GM12872 (cell line): ENCODE data around the gene ADAMTSL4.

Experiments
- TF ChIP-seq, protein P1 (sequence below): IDR thresholded peaks from 3 replicates; pipeline ENCODE4 v1.5.1; 2011; ENCODE audit warnings: low read depth, mild to moderate bottlenecking, low read length, moderate library complexity; ENCODE audit not compliant: insufficient read depth

Gene ADAMTSL4

DNA sequence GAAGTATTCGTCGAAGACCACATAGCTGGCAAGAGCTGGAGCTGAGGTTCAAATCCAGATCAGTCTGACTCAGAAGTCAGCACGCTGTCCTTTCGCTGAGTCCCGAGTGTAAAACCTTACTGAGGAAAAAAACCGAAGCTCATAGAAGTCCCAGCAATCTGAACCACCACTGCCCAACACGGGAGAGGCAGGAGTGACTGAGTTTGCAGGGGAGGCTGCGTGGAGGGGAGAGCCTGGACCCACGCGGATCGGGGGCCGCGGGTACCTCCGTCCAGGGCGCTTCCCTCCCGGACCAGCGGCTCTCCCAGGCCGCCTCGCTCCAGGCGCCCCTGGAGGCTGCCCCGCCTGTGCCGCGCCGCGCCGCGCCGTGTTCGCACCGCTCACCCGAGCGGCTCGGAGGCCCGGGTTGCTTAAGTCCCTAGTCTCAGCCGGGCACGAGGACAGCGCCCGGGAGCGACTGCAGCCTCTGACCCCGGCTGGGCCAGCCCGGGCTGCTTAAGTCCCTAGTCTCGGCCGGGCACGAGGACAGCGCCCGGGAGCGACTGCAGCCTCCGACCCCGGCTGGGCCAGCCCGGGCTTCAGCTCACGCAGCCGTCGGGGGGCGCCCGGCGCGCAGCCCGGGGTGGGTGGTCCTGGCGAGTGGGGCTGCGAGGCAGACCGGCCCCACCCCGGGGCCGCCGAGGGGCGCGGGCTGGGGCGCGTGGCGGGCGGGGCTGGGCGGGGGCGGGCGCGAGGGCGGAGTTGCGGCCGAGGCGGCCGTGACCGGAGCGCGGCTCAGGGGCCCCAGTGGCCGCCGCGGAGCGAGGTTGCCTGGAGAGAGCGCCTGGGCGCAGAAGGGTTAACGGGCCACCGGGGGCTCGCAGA, at the start of gene ADAMTSL4:
Gene ADAMTSL4, plus strand, starts transcription at position 777 of the 864 bp plus-strand sequence. CDS start 2,881 bp downstream, outside the sequence.
- TF ChIP-seq, protein P1, sequence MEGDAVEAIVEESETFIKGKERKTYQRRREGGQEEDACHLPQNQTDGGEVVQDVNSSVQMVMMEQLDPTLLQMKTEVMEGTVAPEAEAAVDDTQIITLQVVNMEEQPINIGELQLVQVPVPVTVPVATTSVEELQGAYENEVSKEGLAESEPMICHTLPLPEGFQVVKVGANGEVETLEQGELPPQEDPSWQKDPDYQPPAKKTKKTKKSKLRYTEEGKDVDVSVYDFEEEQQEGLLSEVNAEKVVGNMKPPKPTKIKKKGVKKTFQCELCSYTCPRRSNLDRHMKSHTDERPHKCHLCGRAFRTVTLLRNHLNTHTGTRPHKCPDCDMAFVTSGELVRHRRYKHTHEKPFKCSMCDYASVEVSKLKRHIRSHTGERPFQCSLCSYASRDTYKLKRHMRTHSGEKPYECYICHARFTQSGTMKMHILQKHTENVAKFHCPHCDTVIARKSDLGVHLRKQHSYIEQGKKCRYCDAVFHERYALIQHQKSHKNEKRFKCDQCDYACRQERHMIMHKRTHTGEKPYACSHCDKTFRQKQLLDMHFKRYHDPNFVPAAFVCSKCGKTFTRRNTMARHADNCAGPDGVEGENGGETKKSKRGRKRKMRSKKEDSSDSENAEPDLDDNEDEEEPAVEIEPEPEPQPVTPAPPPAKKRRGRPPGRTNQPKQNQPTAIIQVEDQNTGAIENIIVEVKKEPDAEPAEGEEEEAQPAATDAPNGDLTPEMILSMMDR, result no peak

DNA sequence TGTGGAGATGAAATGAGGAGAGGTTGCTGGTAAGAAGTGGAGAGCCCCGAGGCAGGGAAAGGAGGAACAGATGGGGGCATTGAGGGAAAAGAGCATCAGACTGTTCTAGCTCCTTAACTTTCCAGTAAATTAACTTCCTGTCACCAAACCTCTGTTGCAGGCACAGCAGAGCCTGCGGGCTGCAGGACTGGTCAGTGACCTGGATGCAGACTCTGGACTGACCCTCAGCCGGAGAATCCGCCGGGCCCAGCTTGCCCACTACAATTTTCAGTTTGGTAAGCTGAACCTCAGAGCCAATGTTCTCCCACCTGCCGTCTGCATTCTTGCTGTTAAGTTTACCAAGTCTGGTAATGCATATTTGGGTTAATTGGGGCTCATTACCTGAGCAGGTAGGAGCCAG, 43.8 kb upstream of the ADAMTSL4 start:
- TF ChIP-seq, protein P1, result no peak

DNA sequence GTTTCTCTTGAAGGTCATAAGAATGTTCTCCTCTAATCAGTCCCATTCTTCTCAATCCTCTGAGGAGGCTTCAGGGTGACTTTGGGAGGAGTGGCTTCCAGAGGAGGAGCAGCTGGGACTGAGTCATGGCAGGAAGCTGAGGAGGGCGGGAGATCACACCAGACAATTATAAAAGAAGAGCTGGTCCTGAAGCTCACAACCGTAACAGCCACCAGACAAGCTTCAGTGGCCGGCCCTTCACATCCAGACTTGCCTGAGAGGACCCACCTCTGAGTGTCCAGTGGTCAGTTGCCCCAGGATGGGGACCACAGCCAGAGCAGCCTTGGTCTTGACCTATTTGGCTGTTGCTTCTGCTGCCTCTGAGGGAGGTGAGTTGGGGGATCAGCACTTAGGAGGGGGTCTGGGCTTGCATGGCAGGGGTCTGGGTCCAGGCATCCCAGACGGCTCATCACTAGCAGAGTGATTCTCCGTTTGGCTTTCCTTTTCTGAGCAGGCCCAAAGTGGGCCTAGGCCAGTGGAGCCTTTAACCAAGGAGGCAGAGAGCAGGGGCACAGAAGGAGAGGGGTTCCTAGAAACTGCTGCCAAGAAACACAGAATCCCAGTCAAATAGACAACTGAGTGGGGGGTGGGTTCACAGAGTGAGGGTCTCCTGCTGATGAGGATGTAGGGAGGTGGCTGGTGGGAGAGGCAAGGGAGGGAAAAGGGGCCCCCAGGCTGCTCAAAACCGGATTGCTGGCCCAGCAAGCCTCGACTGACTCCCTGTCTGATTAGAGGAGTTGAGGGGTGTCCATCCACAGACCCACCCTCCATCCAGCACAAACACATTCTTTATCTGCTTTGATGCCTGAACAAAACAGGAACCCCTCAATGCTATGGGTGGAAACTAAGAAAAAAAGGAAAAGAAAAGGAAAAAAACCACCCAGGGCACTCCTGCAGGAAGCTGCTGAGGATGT, 41.0 kb upstream of the ADAMTSL4 start, which contains the start of gene ECM1:
Gene ECM1, plus strand, starts transcription at position 198 of the 953 bp plus-strand sequence. Its CDS starts 101 bp downstream, at position 299.
- TF ChIP-seq, protein P1, result no peak

DNA sequence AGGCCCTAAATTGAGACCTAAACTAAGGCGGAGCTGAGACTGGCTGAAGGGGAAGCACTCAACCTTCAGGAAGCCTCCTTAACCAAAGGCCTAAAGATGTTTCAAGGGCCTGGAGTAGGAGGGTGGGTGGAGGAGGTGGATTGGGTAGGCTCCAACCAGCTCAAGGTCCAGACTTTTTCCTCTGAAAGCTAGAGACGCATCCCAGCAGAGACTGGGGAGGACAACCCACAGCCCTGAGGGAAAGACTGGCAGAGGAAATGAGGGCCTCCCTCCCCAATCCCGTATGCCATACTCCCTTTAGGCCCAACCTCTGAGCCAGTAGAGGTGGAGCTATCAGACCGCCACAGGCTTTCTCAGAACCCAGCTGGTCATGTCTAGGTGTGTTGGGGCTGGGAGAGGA, 40.2 kb upstream of the ADAMTSL4 start:
- TF ChIP-seq, protein P1, result no peak

DNA sequence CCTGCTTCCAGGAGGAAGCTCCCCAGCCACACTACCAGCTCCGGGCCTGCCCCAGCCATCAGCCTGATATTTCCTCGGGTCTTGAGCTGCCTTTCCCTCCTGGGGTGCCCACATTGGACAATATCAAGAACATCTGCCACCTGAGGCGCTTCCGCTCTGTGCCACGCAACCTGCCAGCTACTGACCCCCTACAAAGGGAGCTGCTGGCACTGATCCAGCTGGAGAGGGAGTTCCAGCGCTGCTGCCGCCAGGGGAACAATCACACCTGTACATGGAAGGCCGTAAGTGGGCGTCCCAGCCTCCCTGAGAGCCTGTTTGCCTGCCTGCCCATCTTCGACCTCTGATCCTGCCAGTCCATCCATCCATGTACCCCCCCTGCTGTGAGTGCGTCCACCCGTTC, 37.7 kb upstream of the ADAMTSL4 start:
- TF ChIP-seq, protein P1, result no peak

DNA sequence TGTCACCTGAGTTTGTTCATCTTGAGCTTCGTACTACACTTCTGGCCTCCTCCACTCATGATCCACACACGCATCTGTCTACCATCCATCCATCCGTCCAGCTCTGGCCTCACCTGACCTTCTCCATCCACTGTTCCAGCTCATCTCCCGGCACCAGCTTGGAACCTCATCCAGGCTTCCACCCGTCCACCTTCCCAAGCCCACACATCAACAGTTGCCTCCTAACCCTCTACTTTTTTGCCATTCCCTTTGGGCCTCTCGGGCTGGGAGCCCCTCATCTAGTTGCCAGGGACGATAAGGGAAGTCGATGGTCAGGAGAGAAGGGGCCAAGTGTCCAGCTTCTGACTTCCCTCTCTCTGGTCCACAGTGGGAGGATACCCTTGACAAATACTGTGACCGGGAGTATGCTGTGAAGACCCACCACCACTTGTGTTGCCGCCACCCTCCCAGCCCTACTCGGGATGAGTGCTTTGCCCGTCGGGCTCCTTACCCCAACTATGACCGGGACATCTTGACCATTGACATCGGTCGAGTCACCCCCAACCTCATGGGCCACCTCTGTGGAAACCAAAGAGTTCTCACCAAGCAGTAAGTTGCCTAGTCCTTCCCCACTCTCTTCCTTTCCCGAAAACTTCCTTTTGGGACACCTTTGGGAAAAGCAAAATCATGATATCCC, 37.1 kb upstream of the ADAMTSL4 start:
- TF ChIP-seq, protein P1, result no peak
